GM19452 (cell line): Measurements from ENCODE around the gene KCNF1.

ENCODE experiments used
- ATAC-seq: cut with Tn5 transposase; IDR thresholded peaks from one replicate; pipeline ENCODE4 v1.9.1; 2021; ENCODE audit not compliant: unreplicated experiment

Gene KCNF1

GRCh38 chr2:10961490-10961875, 49.7 kb downstream of the KCNF1 start:
- ATAC-seq = no peak

- ATAC-seq = no peak
Measured at GRCh38 chr2:10962004-10962403, 50.3 kb downstream of the KCNF1 start.

- no peak for ATAC-seq
Measured at GRCh38 chr2:10963155-10963554, 51.4 kb downstream of the KCNF1 start.
